Skeletal muscle cell (primary cell): Measurements from ENCODE around the gene HOTAIR.

ENCODE experiments used
- DNase-seq: peaks from one replicate; pipeline ENCODE4 v3.0.0-alpha.2; 2010; ENCODE audit warnings: low read depth
- H3K4me3 ChIP-seq: 2 replicates; pipeline ENCODE4 v1.5.1; 2011; ENCODE audit warnings: low read depth, mild to moderate bottlenecking, control low read depth, low read length, moderate library complexity

Gene HOTAIR

GRCh38 chr12:53966385-53967133 lies 8.2 kb downstream of the HOTAIR start:
- no peak for DNase-seq
- peak overlapping the region; percentile 74 for H3K4me3 ChIP-seq

GRCh38 chr12:53966085-53966384 lies 8.7 kb downstream of the HOTAIR start:
- peak overlapping the region; percentile 74 for H3K4me3 ChIP-seq
- DNase-seq: no peak

- peak overlapping the region; percentile 74 for H3K4me3 ChIP-seq
- peak; percentile 66 for DNase-seq
These were observed 9.3 kb downstream of the HOTAIR start for GRCh38 chr12:53965281-53966084.

GRCh38 chr12:53964315-53964713 lies 10.4 kb downstream of the HOTAIR start:
- no peak for DNase-seq
- H3K4me3 ChIP-seq: peak overlapping the region; percentile 74

- no peak for DNase-seq
- peak overlapping the region; percentile 74 for H3K4me3 ChIP-seq
These were observed 11.1 kb downstream of the HOTAIR start for GRCh38 chr12:53963434-53964314.

- H3K4me3 ChIP-seq: peak overlapping the region; percentile 74
- DNase-seq: no peak
These were observed 11.7 kb downstream of the HOTAIR start for GRCh38 chr12:53963005-53963404.

GRCh38 chr12:53961025-53961761 lies 13.6 kb downstream of the HOTAIR start:
- no peak for DNase-seq
- peak overlapping the region; percentile 28 for H3K4me3 ChIP-seq

- DNase-seq: no peak
- H3K4me3 ChIP-seq: peak overlapping the region; percentile 28
These were observed 14.3 kb downstream of the HOTAIR start for GRCh38 chr12:53960187-53961024.

GRCh38 chr12:53959314-53959713 lies 15.4 kb downstream of the HOTAIR start:
- no peak for DNase-seq
- H3K4me3 ChIP-seq: no peak overlapping the region

GRCh38 chr12:53958128-53958527 lies 16.6 kb downstream of the HOTAIR start:
- no peak overlapping the region for H3K4me3 ChIP-seq
- no peak for DNase-seq

GRCh38 chr12:53956914-53957536 lies 17.7 kb downstream of the HOTAIR start:
- no peak for DNase-seq
- no peak overlapping the region for H3K4me3 ChIP-seq

GRCh38 chr12:53956251-53956887 lies 18.4 kb downstream of the HOTAIR start:
- DNase-seq: no peak

GRCh38 chr12:53955776-53956250 lies 18.9 kb downstream of the HOTAIR start:
- no peak overlapping the region for H3K4me3 ChIP-seq
- no peak for DNase-seq

More at GRCh38 chr12:53956251-53956887, 18.4 kb downstream of the HOTAIR start:
- no peak overlapping the region for H3K4me3 ChIP-seq

- peak overlapping the region; percentile 32 for H3K4me3 ChIP-seq
- no peak for DNase-seq
These were observed 19.5 kb downstream of the HOTAIR start for GRCh38 chr12:53955036-53955775.

- H3K4me3 ChIP-seq: peak within 1 kb of the TSS; percentile 32
- DNase-seq: no peak
These were observed 20.1 kb downstream of the HOTAIR start, which contains the start of gene HOXC12 for GRCh38 chr12:53954694-53955035. Gene HOXC12 (plus strand): TSS chr12:53954903. CDS start chr12:53954930, 27 bp downstream.

- H3K4me3 ChIP-seq: no peak overlapping the region
- no peak for DNase-seq
These were observed 20.7 kb downstream of the HOTAIR start for GRCh38 chr12:53953831-53954693.
